ENCODE measurements around the gene ZP4.

The ZP4 gene

GRCh38 chr1:237890822-237891221 lies at the start of gene ZP4:
TSS of gene ZP4 (minus strand) at chr1:237890922. CDS start at chr1:237890635, 287 bp downstream.
- TF ChIP-seq YY1 (IDR thresholded peaks at IDR 0.05; ENCODE audit: insufficient read depth, insufficient read length) (no peak), SUZ12 (IDR thresholded peaks at IDR 0.05; ENCODE audit: extremely low read depth, insufficient read depth, insufficient read length) (no peak)
- Histone ChIP-seq H3K27me3 (ENCODE audit: insufficient read depth, insufficient read length) (no peaks in the 10 kb centered on the region), H3K9me3 (ENCODE audit: insufficient read depth, low read length) (no peaks in the 10 kb centered on the region), H3K9ac (ENCODE audit: insufficient read length, low read depth) (no peak within 1 kb of the TSS), H3K36me3 (ENCODE audit: insufficient read depth, insufficient read length, low read length) (no peaks in the 10 kb centered on the region), H3K4me1 (ENCODE audit: insufficient read depth, insufficient read length) (no peaks in the 10 kb centered on the region), H3K4me3 (ENCODE audit: insufficient read length, low read depth) (no peak within 1 kb of the TSS)
- no peak for DNase-seq (ENCODE audit: low read depth, low spot score)

GRCh38 chr1:237938553-237938952 lies 47.8 kb upstream of the ZP4 start:
- Histone ChIP-seq H3K9ac (ENCODE audit: insufficient read length, low read depth) (no peak overlapping the region), H3K36me3 (ENCODE audit: insufficient read depth, insufficient read length, low read length) (no peaks in the 10 kb centered on the region)
- DNase-seq (ENCODE audit: low read depth, low spot score), result peak; percentile 25

GRCh38 chr1:237938068-237938467 lies 47.3 kb upstream of the ZP4 start:
- H3K9ac ChIP-seq (ENCODE audit: insufficient read length, low read depth), result no peak overlapping the region
- H3K4me3 ChIP-seq (ENCODE audit: insufficient read length, low read depth), result no peak overlapping the region
- H3K9me3 ChIP-seq (ENCODE audit: insufficient read depth, low read length), result no peaks in the 10 kb centered on the region
- H3K36me3 ChIP-seq (ENCODE audit: insufficient read depth, insufficient read length, low read length), result no peaks in the 10 kb centered on the region
- TF ChIP-seq SUZ12 (IDR thresholded peaks at IDR 0.05; ENCODE audit: extremely low read depth, insufficient read depth, insufficient read length), result no peak
- no peak for TF ChIP-seq ZNF274 (IDR thresholded peaks at IDR 0.05; ENCODE audit: low read depth, low read length)
- no peak for TF ChIP-seq YY1 (IDR thresholded peaks at IDR 0.05; ENCODE audit: insufficient read depth, insufficient read length)
- DNase-seq (ENCODE audit: low read depth, low spot score), result no peak
- no peaks in the 10 kb centered on the region for H3K27me3 ChIP-seq (ENCODE audit: insufficient read depth, insufficient read length)
- H3K4me1 ChIP-seq (ENCODE audit: insufficient read depth, insufficient read length), result no peaks in the 10 kb centered on the region

More at GRCh38 chr1:237938553-237938952, 47.8 kb upstream of the ZP4 start:
- H3K4me3 ChIP-seq (ENCODE audit: insufficient read length, low read depth), result no peak overlapping the region
- H3K9me3 ChIP-seq (ENCODE audit: insufficient read depth, low read length), result no peaks in the 10 kb centered on the region
- TF ChIP-seq ZNF274 (IDR thresholded peaks at IDR 0.05; ENCODE audit: low read depth, low read length) (no peak), YY1 (IDR thresholded peaks at IDR 0.05; ENCODE audit: insufficient read depth, insufficient read length) (no peak), SUZ12 (IDR thresholded peaks at IDR 0.05; ENCODE audit: extremely low read depth, insufficient read depth, insufficient read length) (no peak)
- no peaks in the 10 kb centered on the region for H3K27me3 ChIP-seq (ENCODE audit: insufficient read depth, insufficient read length)
- H3K4me1 ChIP-seq (ENCODE audit: insufficient read depth, insufficient read length), result no peaks in the 10 kb centered on the region

- no peaks in the 10 kb centered on the region for H3K9me3 ChIP-seq (ENCODE audit: insufficient read depth, low read length)
- DNase-seq (ENCODE audit: low read depth, low spot score), result no peak
- TF ChIP-seq ZNF274 (IDR thresholded peaks at IDR 0.05; ENCODE audit: low read depth, low read length) (no peak), YY1 (IDR thresholded peaks at IDR 0.05; ENCODE audit: insufficient read depth, insufficient read length) (no peak), SUZ12 (IDR thresholded peaks at IDR 0.05; ENCODE audit: extremely low read depth, insufficient read depth, insufficient read length) (no peak)
Measured at GRCh38 chr1:237932816-237933215, 42.1 kb upstream of the ZP4 start.

GRCh38 chr1:237931581-237931980 lies 40.9 kb upstream of the ZP4 start:
- Histone ChIP-seq H3K4me3 (ENCODE audit: insufficient read length, low read depth) (no peak overlapping the region), H3K4me1 (ENCODE audit: insufficient read depth, insufficient read length) (no peaks in the 10 kb centered on the region), H3K9ac (ENCODE audit: insufficient read length, low read depth) (no peak overlapping the region), H3K9me3 (ENCODE audit: insufficient read depth, low read length) (no peaks in the 10 kb centered on the region), H3K36me3 (ENCODE audit: insufficient read depth, insufficient read length, low read length) (no peaks in the 10 kb centered on the region), H3K27me3 (ENCODE audit: insufficient read depth, insufficient read length) (no peaks in the 10 kb centered on the region)
- TF ChIP-seq ZNF274 (IDR thresholded peaks at IDR 0.05; ENCODE audit: low read depth, low read length) (no peak), YY1 (IDR thresholded peaks at IDR 0.05; ENCODE audit: insufficient read depth, insufficient read length) (no peak), SUZ12 (IDR thresholded peaks at IDR 0.05; ENCODE audit: extremely low read depth, insufficient read depth, insufficient read length) (no peak)
- DNase-seq (ENCODE audit: low read depth, low spot score), result no peak

More at GRCh38 chr1:237932816-237933215, 42.1 kb upstream of the ZP4 start:
- no peaks in the 10 kb centered on the region for H3K4me1 ChIP-seq (ENCODE audit: insufficient read depth, insufficient read length)
- no peaks in the 10 kb centered on the region for H3K36me3 ChIP-seq (ENCODE audit: insufficient read depth, insufficient read length, low read length)
- no peak overlapping the region for H3K9ac ChIP-seq (ENCODE audit: insufficient read length, low read depth)
- no peaks in the 10 kb centered on the region for H3K27me3 ChIP-seq (ENCODE audit: insufficient read depth, insufficient read length)
- H3K4me3 ChIP-seq (ENCODE audit: insufficient read length, low read depth), result no peak overlapping the region

GRCh38 chr1:237927198-237927597 lies 36.5 kb upstream of the ZP4 start:
- Histone ChIP-seq H3K4me1 (ENCODE audit: insufficient read depth, insufficient read length) (no peaks in the 10 kb centered on the region), H3K4me3 (ENCODE audit: insufficient read length, low read depth) (no peak overlapping the region), H3K27me3 (ENCODE audit: insufficient read depth, insufficient read length) (no peaks in the 10 kb centered on the region), H3K36me3 (ENCODE audit: insufficient read depth, insufficient read length, low read length) (no peaks in the 10 kb centered on the region), H3K9ac (ENCODE audit: insufficient read length, low read depth) (no peak overlapping the region), H3K9me3 (ENCODE audit: insufficient read depth, low read length) (no peaks in the 10 kb centered on the region)
- TF ChIP-seq ZNF274 (IDR thresholded peaks at IDR 0.05; ENCODE audit: low read depth, low read length) (no peak), SUZ12 (IDR thresholded peaks at IDR 0.05; ENCODE audit: extremely low read depth, insufficient read depth, insufficient read length) (no peak), YY1 (IDR thresholded peaks at IDR 0.05; ENCODE audit: insufficient read depth, insufficient read length) (no peak)
- DNase-seq (ENCODE audit: low read depth, low spot score), result no peak

GRCh38 chr1:237921306-237921705 lies 30.6 kb upstream of the ZP4 start:
- no peaks in the 10 kb centered on the region for H3K27me3 ChIP-seq (ENCODE audit: insufficient read depth, insufficient read length)
- H3K4me3 ChIP-seq (ENCODE audit: insufficient read length, low read depth), result no peak overlapping the region
- H3K4me1 ChIP-seq (ENCODE audit: insufficient read depth, insufficient read length), result no peaks in the 10 kb centered on the region
- TF ChIP-seq SUZ12 (IDR thresholded peaks at IDR 0.05; ENCODE audit: extremely low read depth, insufficient read depth, insufficient read length) (no peak), YY1 (IDR thresholded peaks at IDR 0.05; ENCODE audit: insufficient read depth, insufficient read length) (no peak), ZNF274 (IDR thresholded peaks at IDR 0.05; ENCODE audit: low read depth, low read length) (no peak)
- no peaks in the 10 kb centered on the region for H3K36me3 ChIP-seq (ENCODE audit: insufficient read depth, insufficient read length, low read length)
- H3K9ac ChIP-seq (ENCODE audit: insufficient read length, low read depth), result no peak overlapping the region
- no peaks in the 10 kb centered on the region; the same call in 1 of the 2 replicates for H3K9me3 ChIP-seq (ENCODE audit: insufficient read depth, low read length)
- no peak for DNase-seq (ENCODE audit: low read depth, low spot score)
